Measurements from ENCODE around the gene NEDD9.

The NEDD9 gene

GRCh38 chr6:11172501-11173327, 59.8 kb downstream of the NEDD9 start:
- DNase-seq = peak; percentile 77

- no peak for DNase-seq
These were observed 60.5 kb downstream of the NEDD9 start for GRCh38 chr6:11171952-11172351.

- no peak for DNase-seq
These were observed 64.3 kb downstream of the NEDD9 start for GRCh38 chr6:11168091-11168635.

- DNase-seq = no peak
These were observed 65.5 kb downstream of the NEDD9 start for GRCh38 chr6:11166948-11167347.

- DNase-seq = no peak
These were observed 67.5 kb downstream of the NEDD9 start for GRCh38 chr6:11164717-11165646.

GRCh38 chr6:11163932-11164331, 68.5 kb downstream of the NEDD9 start:
- no peak for DNase-seq

GRCh38 chr6:11162262-11162661, 70.2 kb downstream of the NEDD9 start:
- DNase-seq = no peak

GRCh38 chr6:11161031-11161956, 71.2 kb downstream of the NEDD9 start:
- DNase-seq = no peak

- no peak for DNase-seq
These were observed 72.3 kb downstream of the NEDD9 start for GRCh38 chr6:11160199-11160598.

- no peak for DNase-seq
These were observed 76.9 kb downstream of the NEDD9 start for GRCh38 chr6:11155589-11155988.

GRCh38 chr6:11153447-11153846, 79.0 kb downstream of the NEDD9 start:
- DNase-seq = no peak

GRCh38 chr6:11152581-11152980, 79.9 kb downstream of the NEDD9 start:
- DNase-seq = no peak

GRCh38 chr6:11151488-11151887, 81.0 kb downstream of the NEDD9 start:
- no peak for DNase-seq

- DNase-seq = no peak
These were observed 82.9 kb downstream of the NEDD9 start for GRCh38 chr6:11149551-11149950.

- DNase-seq = no peak
These were observed 86.2 kb downstream of the NEDD9 start for GRCh38 chr6:11146117-11146826.

- peak; percentile 78 for DNase-seq
These were observed 88.0 kb downstream of the NEDD9 start for GRCh38 chr6:11144393-11144851.

GRCh38 chr6:11143394-11144371, 88.8 kb downstream of the NEDD9 start:
- DNase-seq = no peak

GRCh38 chr6:11142296-11143027, 90.0 kb downstream of the NEDD9 start:
- no peak for DNase-seq

GRCh38 chr6:11141295-11141694, 91.2 kb downstream of the NEDD9 start:
- DNase-seq = no peak

- DNase-seq = no peak
These were observed 92.4 kb downstream of the NEDD9 start for GRCh38 chr6:11140056-11140455.

Measured in activated naive CD4-positive, alpha-beta T cell treated with Interleukin-2 at 50 U/mL for 16 hours (primary cell).